ENCODE measurements around the gene CACNA1B. TPM values are rescaled to one million over a fixed set of nuclear protein-coding genes. Genes with fewer than 3 reads are reported as not detected.

The CACNA1B gene
- total and polyA plus RNA-seq, 9 donors = 0.01 to 3.8 (median 0.16) TPM; not detected in 1

DNA sequence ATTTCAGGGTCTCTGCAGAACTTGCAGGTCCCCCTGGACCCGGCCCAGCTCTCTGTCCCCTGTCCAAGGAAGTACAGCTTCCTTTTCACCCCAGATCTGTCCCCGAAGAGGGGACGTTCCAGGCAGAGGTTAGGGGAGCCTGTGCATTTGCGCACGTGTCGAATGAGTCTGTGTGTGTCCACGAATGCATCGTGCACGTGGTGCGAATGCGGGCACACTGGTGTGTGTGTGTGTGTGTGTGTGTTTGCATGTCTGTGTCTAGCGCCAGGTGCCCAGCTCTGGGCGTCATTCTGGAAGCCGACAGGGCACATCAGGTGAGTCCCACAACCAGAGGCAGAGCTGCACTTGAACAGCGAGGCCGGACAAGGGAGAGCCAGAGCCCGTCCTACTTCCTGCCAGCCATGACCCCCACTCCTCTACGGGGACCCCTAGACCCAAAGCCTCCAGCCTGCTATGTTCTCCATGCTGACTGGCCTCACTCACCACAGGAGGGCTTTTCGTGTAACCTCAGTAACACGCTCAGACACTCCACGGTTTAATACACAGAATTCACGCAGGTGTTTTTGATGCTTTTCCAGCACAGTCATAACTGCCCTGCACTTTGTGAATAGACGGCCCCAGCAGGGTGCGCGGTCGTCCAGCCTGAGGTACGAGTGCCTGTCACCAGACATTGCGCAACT, 41.3 kb upstream of the CACNA1B start:
- no peak for DNase-seq
- H3K27ac ChIP-seq = no peak overlapping the region
- H3K36me3 ChIP-seq = no peaks in the 10 kb centered on the region
- no peaks in the 10 kb centered on the region for H3K4me1 ChIP-seq (ENCODE audit: insufficient read depth)
- 89 to 90% (median 90%) methylated on average over 28 of the region's 28 CpGs for WGBS, 3 donors
- H3K4me3 ChIP-seq = no peak overlapping the region
- intact Hi-C loops (cut with DNase I) = no loop called here
- TF ChIP-seq EP300 (IDR thresholded peaks at IDR 0.05) (no peak), POLR2A (IDR thresholded peaks at IDR 0.05) (no peak)
- TF ChIP-seq, protein P1, sequence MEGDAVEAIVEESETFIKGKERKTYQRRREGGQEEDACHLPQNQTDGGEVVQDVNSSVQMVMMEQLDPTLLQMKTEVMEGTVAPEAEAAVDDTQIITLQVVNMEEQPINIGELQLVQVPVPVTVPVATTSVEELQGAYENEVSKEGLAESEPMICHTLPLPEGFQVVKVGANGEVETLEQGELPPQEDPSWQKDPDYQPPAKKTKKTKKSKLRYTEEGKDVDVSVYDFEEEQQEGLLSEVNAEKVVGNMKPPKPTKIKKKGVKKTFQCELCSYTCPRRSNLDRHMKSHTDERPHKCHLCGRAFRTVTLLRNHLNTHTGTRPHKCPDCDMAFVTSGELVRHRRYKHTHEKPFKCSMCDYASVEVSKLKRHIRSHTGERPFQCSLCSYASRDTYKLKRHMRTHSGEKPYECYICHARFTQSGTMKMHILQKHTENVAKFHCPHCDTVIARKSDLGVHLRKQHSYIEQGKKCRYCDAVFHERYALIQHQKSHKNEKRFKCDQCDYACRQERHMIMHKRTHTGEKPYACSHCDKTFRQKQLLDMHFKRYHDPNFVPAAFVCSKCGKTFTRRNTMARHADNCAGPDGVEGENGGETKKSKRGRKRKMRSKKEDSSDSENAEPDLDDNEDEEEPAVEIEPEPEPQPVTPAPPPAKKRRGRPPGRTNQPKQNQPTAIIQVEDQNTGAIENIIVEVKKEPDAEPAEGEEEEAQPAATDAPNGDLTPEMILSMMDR (IDR thresholded peaks at IDR 0.05) = no peak
- no peaks in the 10 kb centered on the region for H3K27me3 ChIP-seq
- no peaks in the 10 kb centered on the region for H3K9me3 ChIP-seq

DNA sequence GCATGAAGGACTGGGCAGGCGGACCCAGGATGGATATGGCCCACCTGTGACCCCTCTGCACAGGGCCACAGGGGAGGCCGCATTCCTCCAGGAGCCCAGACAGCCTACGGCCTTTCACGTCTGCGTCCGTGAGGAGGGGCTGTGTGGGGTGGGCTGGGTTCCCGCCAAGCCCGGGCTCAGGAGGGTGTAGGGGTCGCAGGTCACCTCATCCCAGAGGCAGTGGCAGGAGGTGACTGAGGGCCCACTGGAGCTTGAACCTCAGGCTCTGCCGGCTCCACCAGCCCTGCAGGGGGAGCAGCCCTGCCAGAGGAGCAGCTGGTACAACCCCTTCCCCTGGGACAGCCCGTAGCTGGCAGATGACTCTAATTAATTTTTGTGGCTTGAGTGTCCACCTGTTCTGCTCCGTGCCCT, 40.7 kb upstream of the CACNA1B start:
- no peak overlapping the region for H3K4me3 ChIP-seq
- no peak overlapping the region for H3K27ac ChIP-seq
- H3K4me1 ChIP-seq (ENCODE audit: insufficient read depth) = no peaks in the 10 kb centered on the region
- no peaks in the 10 kb centered on the region for H3K27me3 ChIP-seq
- TF ChIP-seq EP300 (IDR thresholded peaks at IDR 0.05) (no peak), POLR2A (IDR thresholded peaks at IDR 0.05) (no peak)
- TF ChIP-seq, protein P1 (IDR thresholded peaks at IDR 0.05) = no peak
- intact Hi-C loops (cut with DNase I) = no loop called here
- DNase-seq = no peak
- no peaks in the 10 kb centered on the region for H3K9me3 ChIP-seq
- WGBS, 3 donors = 61 to 65% (median 63%) methylated on average over 12 of the region's 12 CpGs
- no peaks in the 10 kb centered on the region for H3K36me3 ChIP-seq

DNA sequence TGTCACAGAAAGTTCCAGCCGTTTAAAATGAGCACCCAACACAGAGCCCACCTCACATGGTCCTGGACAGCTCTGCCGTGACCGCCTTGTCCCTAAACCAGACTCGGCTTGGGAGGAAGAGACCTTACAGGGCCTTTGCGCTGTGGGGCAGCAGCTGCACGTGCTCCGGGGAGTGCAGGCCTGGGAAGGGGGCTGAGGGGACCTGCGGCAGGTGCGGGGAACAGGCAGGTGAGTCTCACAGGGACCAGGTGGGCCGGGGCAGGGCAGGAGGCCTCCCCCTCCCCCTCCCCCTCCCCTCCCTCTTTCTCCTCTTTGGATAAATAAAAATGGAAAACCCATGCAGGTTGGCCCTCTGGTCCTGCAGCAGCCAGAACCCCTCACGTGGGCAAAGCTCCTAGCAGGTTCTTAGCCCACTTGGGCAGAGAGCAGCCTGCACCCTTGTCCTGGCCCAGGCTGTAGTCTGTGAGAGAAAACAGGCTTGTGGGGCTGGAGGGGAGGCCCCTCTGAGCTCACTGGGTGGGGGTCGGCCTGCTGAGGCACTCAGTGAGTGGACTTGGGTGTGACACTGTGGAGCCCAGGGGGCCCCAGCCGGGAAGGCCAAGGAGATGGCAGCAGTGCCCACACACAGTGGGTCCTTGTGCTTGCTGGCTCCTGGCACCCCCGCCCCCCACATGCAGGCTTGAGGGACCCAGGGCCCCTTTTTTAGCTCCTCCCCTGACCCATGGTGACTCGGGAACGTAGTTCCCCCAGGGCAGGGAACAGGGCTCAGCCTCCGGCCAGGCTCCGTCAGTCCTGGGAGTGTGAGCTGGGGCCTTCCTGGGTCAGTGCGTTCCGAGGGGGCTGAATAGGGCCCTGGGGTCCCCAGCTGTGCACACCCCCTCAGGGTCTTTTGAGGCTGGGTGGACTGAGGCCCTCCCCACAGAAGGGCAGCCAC, 40.0 kb upstream of the CACNA1B start:
- Histone ChIP-seq H3K9me3 (no peaks in the 10 kb centered on the region), H3K27me3 (no peaks in the 10 kb centered on the region), H3K27ac (no peak overlapping the region), H3K4me1 (ENCODE audit: insufficient read depth) (no peaks in the 10 kb centered on the region), H3K36me3 (no peaks in the 10 kb centered on the region), H3K4me3 (no peak overlapping the region)
- no peak for DNase-seq
- WGBS, 3 donors = 87 to 89% (median 89%) methylated on average over 20 of the region's 20 CpGs
- intact Hi-C loops (cut with DNase I) = no loop called here
- no peak for TF ChIP-seq EP300 (IDR thresholded peaks at IDR 0.05)
- TF ChIP-seq POLR2A (IDR thresholded peaks at IDR 0.05) = no peak
- TF ChIP-seq, protein P1 (IDR thresholded peaks at IDR 0.05) = no peak

DNA sequence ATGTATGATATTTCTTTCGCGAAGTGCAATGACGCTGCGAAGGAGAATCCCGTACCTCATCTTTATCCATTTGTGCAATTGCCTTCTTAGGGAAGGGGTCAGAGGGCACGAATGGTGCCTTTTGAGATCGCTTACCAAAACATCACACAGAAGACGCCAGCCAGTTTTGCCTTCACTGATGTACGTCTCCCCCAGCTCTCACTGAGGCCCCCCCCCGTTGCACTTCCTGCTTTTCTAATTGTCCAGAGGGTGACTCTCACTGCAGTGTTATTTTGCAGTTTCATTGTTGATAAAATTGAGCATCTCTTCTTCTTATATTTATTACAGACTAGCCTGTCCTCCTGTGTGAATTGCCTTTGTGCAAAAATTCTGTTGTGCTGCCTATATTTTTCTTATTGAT, 39.0 kb upstream of the CACNA1B start:
- H3K27ac ChIP-seq = no peak overlapping the region
- 92 to 95% (median 93%) methylated on average over 10 of the region's 10 CpGs for WGBS, 3 donors
- H3K9me3 ChIP-seq = no peaks in the 10 kb centered on the region
- H3K4me1 ChIP-seq (ENCODE audit: insufficient read depth) = no peaks in the 10 kb centered on the region
- H3K36me3 ChIP-seq = no peaks in the 10 kb centered on the region
- no peak overlapping the region for H3K4me3 ChIP-seq
- DNase-seq = no peak
- TF ChIP-seq POLR2A (IDR thresholded peaks at IDR 0.05) = no peak
- no peak for TF ChIP-seq EP300 (IDR thresholded peaks at IDR 0.05)
- TF ChIP-seq, protein P1 (IDR thresholded peaks at IDR 0.05) = no peak
- no peaks in the 10 kb centered on the region for H3K27me3 ChIP-seq
- intact Hi-C loops (cut with DNase I) = no loop called here
